HCT116 (cell line): ENCODE measurements around the gene GALR2. TPM values are rescaled to one million over a fixed set of nuclear protein-coding genes. Genes with fewer than 3 reads are reported as not detected.

Experiments used
- ATAC-seq: fragments of 200-7000 bp; cut with Tn5 transposase; 2 replicates; pipeline ENCODE4 v1.9.1; 2020; ENCODE audit warnings: mild to moderate bottlenecking, moderate library complexity
- BruUV-seq: library from RNA; stranded (reverse); fragments of 400-500 nt; replicated peaks from 2 replicates; lab custom pipeline; 2021; lab: Mats Ljungman, UMichigan
- CTCF ChIA-PET: fragments of 300-600 bp; sonication (Branson Sonifier 250); formaldehyde crosslinking; loops from one replicate; lab custom pipeline; 2021; ENCODE audit warnings: antibody characterized with exemption; lab: Charles Lee
- POLR2A ChIA-PET: fragments of 300-600, 350-600 bp; sonication (Branson Sonifier 250); formaldehyde crosslinking; loops from one replicate; lab custom pipeline; 2021; ENCODE audit warnings: antibody characterized with exemption; lab: Charles Lee
- RAD21 ChIA-PET, 2 experiments: fragments of 300-600 bp; sonication (Branson Sonifier 250); formaldehyde crosslinking; loops; one replicate each; lab custom pipeline; 2023; ENCODE audit warnings: low total read pairs in 2 of 2; ENCODE audit not compliant: uncharacterized antibody in 2 of 2, unreplicated experiment in 2 of 2, low non-redundant PET in 1 of 2; lab: Charles Lee
- DNase-seq: peaks from one replicate; pipeline ENCODE4 v3.0.0-alpha.2; 2010; ENCODE audit warnings: low read depth, low spot score
- H2AFZ ChIP-seq: fragments of 200-600 bp; shearing (Covaris generic), sonication (generic); 2 replicates; pipeline ENCODE4 v1.6.1; 2017; ENCODE audit warnings: low read depth, mixed run types, mixed read lengths, antibody characterized with exemption, low read length; ENCODE audit not compliant: poor library complexity, severe bottlenecking
- H3K27ac ChIP-seq: 2 replicates; pipeline ENCODE4 v1.5.1; 2012; ENCODE audit warnings: low read depth, low read length
- H3K27me3 ChIP-seq: fragments of 200-600 bp; sonication (generic); 2 replicates; pipeline ENCODE4 v1.6.1; 2016; ENCODE audit warnings: mixed run types, low read length, mixed read lengths; ENCODE audit not compliant: insufficient read depth
- H3K36me3 ChIP-seq, 2 experiments: fragments of 200-500 bp in 1 of 2; fragments of 200-600 bp in 1 of 2; sonication (Bioruptor generic) in 1 of 2; sonication (generic) in 1 of 2; 2 replicates each; pipeline versions ENCODE4 v1.5.1 to v1.6.1; 2014 to 2016; ENCODE audit warnings: low read length in 2 of 2, inconsistent platforms in 1 of 2, mixed read lengths in 1 of 2, mixed run types in 1 of 2; ENCODE audit not compliant: insufficient read depth in 2 of 2, control insufficient read depth in 1 of 2
- H3K4me1 ChIP-seq, 2 experiments: fragments of 200-600 bp in 1 of 2; sonication (generic) in 1 of 2; 2 replicates each; pipeline versions ENCODE4 v1.5.1 to v1.6.1; 2012 to 2017; ENCODE audit warnings: low read length in 2 of 2, inconsistent platforms in 1 of 2, mild to moderate bottlenecking in 1 of 2, mixed read lengths in 1 of 2, mixed run types in 1 of 2, moderate library complexity in 1 of 2; ENCODE audit not compliant: insufficient read depth in 2 of 2, control insufficient read depth in 1 of 2
- H3K4me2 ChIP-seq: fragments of 200-600 bp; sonication (generic); 2 replicates; pipeline ENCODE4 v1.6.1; 2017; ENCODE audit warnings: mixed run types, low read length, mixed read lengths
- H3K4me3 ChIP-seq, 2 experiments: fragments of 200-600 bp in 1 of 2; sonication (generic) in 1 of 2; replicated peaks in 1 of 2; 2 replicates each; pipeline ENCODE4 v1.5.1; 2011 to 2016; ENCODE audit warnings: low read length in 2 of 2, control low read depth in 1 of 2, low read depth in 1 of 2, mild to moderate bottlenecking in 1 of 2, mixed read lengths in 1 of 2, mixed run types in 1 of 2
- H3K79me2 ChIP-seq: fragments of 200-600 bp; sonication (generic); 2 replicates; pipeline ENCODE4 v1.6.1; 2017; ENCODE audit warnings: mild to moderate bottlenecking, mixed run types, low read length, moderate library complexity, mixed read lengths; ENCODE audit not compliant: insufficient read depth
- H3K9ac ChIP-seq: fragments of 200-600 bp; sonication (generic); 2 replicates; pipeline ENCODE4 v1.6.1; 2016; ENCODE audit warnings: low read length, mixed read lengths
- H3K9me2 ChIP-seq: fragments of 200-600 bp; sonication (generic), shearing (Covaris generic); 2 replicates; pipeline ENCODE4 v1.6.1; 2017; ENCODE audit warnings: mixed run types, mild to moderate bottlenecking, moderate library complexity; ENCODE audit not compliant: insufficient read depth
- H3K9me3 ChIP-seq, 2 experiments: fragments of 200-500 bp in 1 of 2; fragments of 200-600 bp in 1 of 2; sonication (Bioruptor generic) in 1 of 2; sonication (generic) in 1 of 2; 2 replicates each; pipeline ENCODE4 v1.6.1; 2014 to 2017; ENCODE audit warnings: low read length in 2 of 2, mixed read lengths in 2 of 2, inconsistent platforms in 1 of 2, low read depth in 1 of 2, mild to moderate bottlenecking in 1 of 2, mixed run types in 1 of 2, moderate library complexity in 1 of 2; ENCODE audit not compliant: control insufficient read depth in 1 of 2, insufficient read depth in 1 of 2
- H4K20me1 ChIP-seq: fragments of 200-600 bp; sonication (generic), shearing (Covaris generic); 2 replicates; pipeline ENCODE4 v1.6.1; 2017; ENCODE audit warnings: mixed run types, mild to moderate bottlenecking, moderate library complexity; ENCODE audit not compliant: insufficient read depth
- POLR2A ChIP-seq: IDR thresholded peaks from 2 replicates; pipeline ENCODE4 v1.7.0; 2011; ENCODE audit warnings: borderline replicate concordance; ENCODE audit not compliant: insufficient read depth, insufficient read length; ENCODE audit errors: extremely low read depth
- SIN3A ChIP-seq: IDR thresholded peaks from 2 replicates; pipeline ENCODE4 v1.6.1; 2012; ENCODE audit warnings: low read depth
- SRF ChIP-seq: IDR thresholded peaks from 2 replicates; pipeline ENCODE4 v1.6.1; 2012; ENCODE audit warnings: low read depth
- YY1 ChIP-seq: IDR thresholded peaks from 2 replicates; pipeline ENCODE4 v1.6.1; 2011; ENCODE audit warnings: low read length, low read depth, moderate library complexity, mild to moderate bottlenecking; ENCODE audit not compliant: insufficient replicate concordance; ENCODE audit errors: extremely low read depth
- intact Hi-C: fragments of 100-400 bp; cut with micrococcal nuclease; formaldehyde crosslinking; loops from 2 replicates; pipeline ENCODE4 v1.10.0; 2022
- microRNA-seq: library from miRNA; unstranded; fragments of <30 nt; microRNA quantifications from one replicate; pipeline ENCODE4, GENCODE V29; 2016; ENCODE audit warnings: borderline number of aligned reads
- total RNA-seq: library from RNA; stranded (reverse); gene quantifications from one replicate; pipeline ENCODE4 v1.2.1, GENCODE V29; 2021; ENCODE audit not compliant: unreplicated experiment
- TF ChIP-seq, protein P1 (sequence below): IDR thresholded peaks from 2 replicates; pipeline ENCODE4 v1.6.1; 2012

Gene GALR2
- total RNA-seq, 1 experiment from 2014 or later: 0.27 TPM

DNA sequence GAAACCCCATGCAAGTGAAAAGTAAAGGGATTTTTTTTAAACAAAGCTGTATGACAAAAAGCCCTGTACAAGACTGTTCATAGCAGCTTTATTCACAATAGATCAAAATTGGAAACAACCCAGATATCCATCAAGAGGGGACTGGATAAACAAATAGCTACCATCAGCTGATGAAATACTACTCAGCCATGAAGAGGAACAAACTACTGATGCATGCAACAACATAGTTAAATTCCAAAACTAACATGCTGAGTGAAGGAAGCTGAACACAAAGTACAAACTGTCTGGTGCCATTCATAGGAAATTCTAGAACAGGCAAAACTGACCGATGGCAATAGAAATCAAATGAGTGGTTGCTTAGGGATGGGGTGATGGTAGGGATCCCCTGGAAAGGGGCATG is 51.3 kb downstream of the GALR2 start:
- Histone ChIP-seq H3K9me2 (no peaks in the 10 kb centered on the region), H3K9ac (no peak overlapping the region), H2AFZ (no peak overlapping the region), H3K4me1 (peaks cover 3 to 9% of the 10 kb centered on the region in 2 experiments; a peak in 3 of 4 replicates), H3K27ac (no peak overlapping the region), H3K4me2 (no peak overlapping the region), H3K36me3 (no peaks in the 10 kb centered on the region), H3K79me2 (no peaks in the 10 kb centered on the region), H4K20me1 (no peaks in the 10 kb centered on the region), H3K27me3 (no peaks in the 10 kb centered on the region), H3K4me3 (no peak overlapping the region), H3K9me3 (no peaks in the 10 kb centered on the region)
- no peak for ATAC-seq
- no peak for DNase-seq
- CTCF ChIA-PET: interaction anchor here (0.8 to 10.0 kb wide), 4 partner anchors 48 to 154 kb away, joined by 3 to 132 read pairs (median 6); no protein-coding TSS in a partner anchor
- RAD21 ChIA-PET: no interaction called here
- TF ChIP-seq SRF (no peak), YY1 (no peak), SIN3A (no peak), POLR2A (no peak)
- TF ChIP-seq, protein P1, sequence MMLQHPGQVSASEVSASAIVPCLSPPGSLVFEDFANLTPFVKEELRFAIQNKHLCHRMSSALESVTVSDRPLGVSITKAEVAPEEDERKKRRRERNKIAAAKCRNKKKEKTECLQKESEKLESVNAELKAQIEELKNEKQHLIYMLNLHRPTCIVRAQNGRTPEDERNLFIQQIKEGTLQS: no peak
- POLR2A ChIA-PET: interaction anchor here (0.8 to 1.1 kb wide), 2 partner anchors 139 to 154 kb away, joined by 3 read pairs; partner anchors contain the start of gene UBALD2
- intact Hi-C loops: no loop called here
- no TSS peak for BruUV-seq

Small RNA genes lying within 50 kb of the gene (microRNA-seq; reads per million reads assigned to microRNA genes)
- 2.0 reads per million for gene MIR6868

Other genes starting within 250 kb of the GALR2 start
- 20.2 TPM for gene UNC13D, start 230.4 kb upstream of the GALR2 start, total RNA-seq
- 132 TPM for gene WBP2, start 219.4 kb upstream of the GALR2 start, total RNA-seq
- 86.7 TPM for gene TRIM47, start 196.2 kb upstream of the GALR2 start, total RNA-seq
- 53.0 TPM for gene TRIM65, start 177.8 kb upstream of the GALR2 start, total RNA-seq
- 219 TPM for gene MRPL38, start 169.9 kb upstream of the GALR2 start, total RNA-seq
- 22.8 TPM for gene FBF1, start 133.7 kb upstream of the GALR2 start, total RNA-seq
- gene ACOX1, start 95.6 kb upstream of the GALR2 start, total RNA-seq: 50.2 TPM
- 18.5 TPM for gene TEN1, start 95.5 kb upstream of the GALR2 start, total RNA-seq
- gene CDK3, start 73.9 kb upstream of the GALR2 start, total RNA-seq: 7.1 TPM
- 58.0 TPM for gene EVPL, start 47.5 kb upstream of the GALR2 start, total RNA-seq
- 152 TPM for gene SRP68, start 2.3 kb upstream of the GALR2 start, total RNA-seq
- not detected for gene ZACN, start 4.4 kb downstream of the GALR2 start, total RNA-seq
- gene EXOC7, start 29.0 kb downstream of the GALR2 start, total RNA-seq: 114 TPM
- 0.61 TPM for gene FOXJ1, start 66.5 kb downstream of the GALR2 start, total RNA-seq
- gene RNF157, start 165.7 kb downstream of the GALR2 start, total RNA-seq: 0.86 TPM
- gene UBALD2, start 190.6 kb downstream of the GALR2 start, total RNA-seq: 94.3 TPM
- gene QRICH2, start 233.5 kb downstream of the GALR2 start, total RNA-seq: 4.9 TPM